Measurements from ENCODE around the gene PRR7.
A peak's percentile ranks its signal among the peaks of the same experiment; 100 is the strongest.

GRCh38 chr5:177446200-177447065 lies at the start of gene PRR7:
- TF ChIP-seq CTCF (conservative IDR thresholded peaks at IDR 0.05; ENCODE audit: low read depth, low read length) (no peak), EZH2phosphoT487 (IDR thresholded peaks at IDR 0.05; ENCODE audit: borderline replicate concordance, low read length) (peak; percentile 77)
